Mesendoderm (in vitro differentiated cells): ENCODE results near the gene JMJD1C.
A peak's percentile ranks its signal among the peaks of the same experiment; 100 is the strongest.

Experiments used
- DNase-seq: peaks from one replicate; pipeline ENCODE4 v3.0.0; 2013
- H2AK5ac ChIP-seq: 2 replicates; pipeline ENCODE4 v1.6.1; 2013; ENCODE audit warnings: low read length, inconsistent platforms
- H2BK120ac ChIP-seq: 2 replicates; pipeline ENCODE4 v1.6.1; 2013; ENCODE audit warnings: low read depth, mild to moderate bottlenecking, low read length, moderate library complexity, mixed read lengths
- H2BK15ac ChIP-seq: replicated peaks from 2 replicates; pipeline ENCODE4 v1.6.1; 2013; ENCODE audit warnings: low read depth, mild to moderate bottlenecking, moderate library complexity
- H2BK5ac ChIP-seq: 2 replicates; pipeline ENCODE4 v1.6.1; 2013; ENCODE audit warnings: low read length, inconsistent platforms
- H3K18ac ChIP-seq: 2 replicates; pipeline ENCODE4 v1.6.1; 2013; ENCODE audit warnings: mild to moderate bottlenecking, low read length, mixed read lengths
- H3K23ac ChIP-seq: one replicate; pipeline ENCODE4 v1.6.1; 2013; ENCODE audit warnings: low read length
- H3K27ac ChIP-seq: 2 replicates; pipeline ENCODE4 v1.5.1; 2013; ENCODE audit warnings: low read depth, mild to moderate bottlenecking, inconsistent platforms, low read length, moderate library complexity
- H3K27me3 ChIP-seq: 2 replicates; pipeline ENCODE4 v1.6.1; 2013; ENCODE audit warnings: low read length, control low read depth, mild to moderate bottlenecking, inconsistent platforms; ENCODE audit not compliant: insufficient read depth, poor library complexity
- H3K36me3 ChIP-seq: 2 replicates; pipeline ENCODE4 v1.6.1; 2013; ENCODE audit warnings: low read length, inconsistent platforms; ENCODE audit not compliant: control insufficient read depth, insufficient read depth
- H3K4ac ChIP-seq: one replicate; pipeline ENCODE4 v1.6.1; 2013; ENCODE audit warnings: low read depth, mild to moderate bottlenecking, low read length, moderate library complexity
- H3K4me1 ChIP-seq: 2 replicates; pipeline ENCODE4 v1.6.1; 2013; ENCODE audit warnings: low read depth, low read length, inconsistent platforms; ENCODE audit not compliant: control insufficient read depth
- H3K4me2 ChIP-seq: 2 replicates; pipeline ENCODE4 v1.6.1; 2013; ENCODE audit warnings: low read length
- H3K4me3 ChIP-seq: 2 replicates; pipeline ENCODE4 v1.5.1; 2013; ENCODE audit warnings: mild to moderate bottlenecking, low read length
- H3K56ac ChIP-seq: one replicate; pipeline ENCODE4 v1.6.1; 2013; ENCODE audit warnings: low read length
- H3K79me1 ChIP-seq: 2 replicates; pipeline ENCODE4 v1.6.1; 2013; ENCODE audit warnings: low read length, inconsistent platforms
- H3K79me2 ChIP-seq: 2 replicates; pipeline ENCODE4 v1.6.1; 2013; ENCODE audit warnings: mild to moderate bottlenecking, low read length; ENCODE audit not compliant: control insufficient read depth, insufficient read depth
- H3K9ac ChIP-seq: 2 replicates; pipeline ENCODE4 v1.6.1; 2013; ENCODE audit warnings: low read length, inconsistent platforms
- H4K5ac ChIP-seq: one replicate; pipeline ENCODE4 v1.6.1; 2013; ENCODE audit warnings: low read length
- H4K8ac ChIP-seq: one replicate; pipeline ENCODE4 v1.6.1; 2013; ENCODE audit warnings: low read depth, mild to moderate bottlenecking, control low read depth, low read length, moderate library complexity
- WGBS: extraction: QIAGEN DNeasy Blood & Tissue Kit; methylation state at CpG from one replicate; pipeline ENCODE4 v1.1.7; 2013; ENCODE audit warnings: low lambda C conversion rate, missing lambda C conversion rate; ENCODE audit not compliant: insufficient coverage; ENCODE audit errors: extremely low coverage; 5-methylcytosine and 5-hydroxymethylcytosine counted together

JMJD1C gene

DNA sequence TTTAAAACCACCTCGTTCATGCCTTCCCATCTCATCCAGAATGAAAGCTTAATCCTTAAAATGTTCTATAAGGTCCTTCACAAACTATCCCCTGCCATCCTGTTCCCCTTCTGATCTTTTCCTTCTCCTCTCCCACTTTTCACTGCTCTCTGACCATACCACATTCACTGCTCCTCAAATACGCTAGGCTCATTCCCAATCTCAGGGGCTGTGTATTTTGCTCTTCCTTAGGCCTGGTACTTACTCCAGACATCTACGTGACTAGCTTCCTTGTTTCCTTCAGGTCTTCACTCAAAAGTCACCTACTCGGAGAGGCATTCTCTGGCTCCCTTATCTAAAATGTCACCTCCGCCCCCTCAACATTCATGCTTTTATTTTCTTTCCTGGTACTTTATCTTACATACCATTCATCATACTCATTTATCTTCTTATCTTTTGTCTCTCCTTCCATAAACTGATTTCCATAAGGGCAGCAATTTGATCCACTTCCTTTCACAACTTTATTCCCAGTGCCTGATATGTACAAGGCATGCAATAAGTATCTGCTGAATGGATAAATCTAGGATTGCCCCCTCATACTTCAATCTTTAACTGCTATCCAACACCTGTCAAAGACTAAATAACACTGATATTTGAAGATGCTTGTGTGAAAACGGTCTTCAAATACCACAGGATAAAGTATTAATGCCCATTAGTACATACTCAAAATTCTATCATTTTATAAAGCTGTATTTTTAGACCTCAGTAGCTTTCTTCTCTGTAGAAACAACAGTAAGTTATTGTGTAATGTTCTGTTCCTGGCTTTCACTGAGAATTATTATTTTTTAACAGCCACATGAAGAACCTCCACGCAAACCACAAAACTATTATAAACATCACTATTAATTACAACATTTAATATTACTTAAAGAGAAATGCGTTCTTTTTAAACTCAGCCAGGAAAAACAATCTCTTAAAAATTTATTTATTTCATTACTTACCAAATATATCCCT is 27.0 kb downstream of the JMJD1C start:
- peak overlapping the region; percentile 95 for H2BK5ac ChIP-seq
- peak overlapping the region; percentile 31 for H2AK5ac ChIP-seq
- no peaks in the 10 kb centered on the region for H3K36me3 ChIP-seq
- H4K8ac ChIP-seq = peak overlapping the region; percentile 56
- peak overlapping the region; percentile 85 for H3K27ac ChIP-seq
- peak overlapping the region; percentile 19 for H2BK15ac ChIP-seq
- H3K4me2 ChIP-seq = peak overlapping the region; percentile 3
- DNase-seq = peak; percentile 95
- no peaks in the 10 kb centered on the region for H3K79me1 ChIP-seq
- H3K79me2 ChIP-seq = peaks cover 50% of the 10 kb centered on the region
- H3K18ac ChIP-seq = peak overlapping the region; percentile 62
- peak overlapping the region; percentile 48 for H3K9ac ChIP-seq
- H4K5ac ChIP-seq = no peak overlapping the region
- WGBS = 100% methylated on average over 3 of the region's 8 CpGs
- H3K56ac ChIP-seq = peak overlapping the region; percentile 82
- H3K23ac ChIP-seq = no peak overlapping the region
- peaks cover 24% of the 10 kb centered on the region for H3K4me1 ChIP-seq
- H3K4me3 ChIP-seq = no peak overlapping the region
- H3K27me3 ChIP-seq = no peaks in the 10 kb centered on the region
- H3K4ac ChIP-seq = peak overlapping the region; percentile 58
- H2BK120ac ChIP-seq = peak overlapping the region; percentile 8

DNA sequence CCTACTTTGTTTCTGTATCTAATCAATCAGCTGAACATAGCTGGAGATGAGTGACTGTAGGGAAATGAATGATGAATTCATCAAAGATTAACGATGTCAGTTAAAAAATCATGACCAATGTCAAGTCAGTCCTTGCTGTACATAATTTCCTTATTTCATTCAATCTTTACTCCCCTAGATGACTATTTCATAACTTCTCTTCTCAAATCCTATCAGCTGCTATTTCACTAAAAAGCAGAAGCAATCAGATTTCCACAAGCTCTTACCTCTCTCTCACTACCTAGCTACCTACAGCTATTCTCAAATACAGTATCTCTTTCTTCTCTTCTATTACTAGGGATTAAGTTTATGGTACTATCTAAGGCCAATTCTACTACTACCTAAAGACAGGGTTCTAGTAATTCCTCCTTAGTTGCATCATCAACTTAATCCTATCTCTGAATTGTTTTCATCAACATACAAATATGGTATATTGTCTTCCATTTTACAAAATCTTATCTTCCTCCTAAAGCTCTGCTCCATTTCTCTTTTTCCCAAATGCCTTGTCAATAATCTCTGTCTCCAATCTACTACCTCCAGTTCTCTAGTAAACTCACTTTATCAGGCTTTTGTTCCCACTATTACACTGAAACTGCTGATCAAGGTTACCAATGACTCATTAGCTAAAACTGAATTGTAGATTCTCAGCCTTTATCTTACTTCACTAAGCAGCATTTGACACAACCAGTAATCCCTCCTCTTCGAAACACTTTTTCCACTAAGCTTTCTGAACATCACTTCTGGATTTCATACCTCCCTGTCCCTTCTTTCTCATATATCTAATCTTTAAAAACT is 28.4 kb downstream of the JMJD1C start:
- Histone ChIP-seq H3K4me1 (peaks cover 25% of the 10 kb centered on the region), H3K4me3 (no peak overlapping the region), H3K27me3 (no peaks in the 10 kb centered on the region), H2BK15ac (no peak overlapping the region), H3K23ac (no peak overlapping the region), H3K4me2 (no peak overlapping the region), H3K9ac (no peak overlapping the region), H3K79me1 (peaks cover under 1% of the 10 kb centered on the region), H3K36me3 (no peaks in the 10 kb centered on the region), H3K18ac (peak overlapping the region; percentile 51), H3K4ac (no peak overlapping the region), H2BK120ac (no peak overlapping the region), H3K27ac (no peak overlapping the region), H2AK5ac (no peak overlapping the region), H3K56ac (peak overlapping the region; percentile 45), H4K8ac (no peak overlapping the region), H3K79me2 (peaks cover 46% of the 10 kb centered on the region), H2BK5ac (no peak overlapping the region), H4K5ac (no peak overlapping the region)
- no CpG with 5 or more reads among the region's 2 CpGs for WGBS
- peak; percentile 79 for DNase-seq

GRCh38 chr10:63436225-63436624 is 29.6 kb downstream of the JMJD1C start:
- whole genome bisulfite sequencing = 100% methylated on average over 1 of the region's 1 CpG
- Histone ChIP-seq H3K36me3 (no peaks in the 10 kb centered on the region), H2BK120ac (no peak overlapping the region), H3K4ac (no peak overlapping the region), H3K18ac (no peak overlapping the region), H4K5ac (no peak overlapping the region), H3K27me3 (no peaks in the 10 kb centered on the region), H3K4me2 (no peak overlapping the region), H3K4me1 (peaks cover 26% of the 10 kb centered on the region), H3K23ac (no peak overlapping the region), H4K8ac (no peak overlapping the region), H2BK5ac (peak overlapping the region; percentile 23), H3K79me2 (peaks cover 50% of the 10 kb centered on the region), H3K56ac (peak overlapping the region; percentile 66), H3K4me3 (no peak overlapping the region), H2BK15ac (no peak overlapping the region), H3K9ac (no peak overlapping the region), H3K79me1 (peaks cover 2% of the 10 kb centered on the region), H2AK5ac (no peak overlapping the region), H3K27ac (no peak overlapping the region)
- peak; percentile 40 for DNase-seq

DNA sequence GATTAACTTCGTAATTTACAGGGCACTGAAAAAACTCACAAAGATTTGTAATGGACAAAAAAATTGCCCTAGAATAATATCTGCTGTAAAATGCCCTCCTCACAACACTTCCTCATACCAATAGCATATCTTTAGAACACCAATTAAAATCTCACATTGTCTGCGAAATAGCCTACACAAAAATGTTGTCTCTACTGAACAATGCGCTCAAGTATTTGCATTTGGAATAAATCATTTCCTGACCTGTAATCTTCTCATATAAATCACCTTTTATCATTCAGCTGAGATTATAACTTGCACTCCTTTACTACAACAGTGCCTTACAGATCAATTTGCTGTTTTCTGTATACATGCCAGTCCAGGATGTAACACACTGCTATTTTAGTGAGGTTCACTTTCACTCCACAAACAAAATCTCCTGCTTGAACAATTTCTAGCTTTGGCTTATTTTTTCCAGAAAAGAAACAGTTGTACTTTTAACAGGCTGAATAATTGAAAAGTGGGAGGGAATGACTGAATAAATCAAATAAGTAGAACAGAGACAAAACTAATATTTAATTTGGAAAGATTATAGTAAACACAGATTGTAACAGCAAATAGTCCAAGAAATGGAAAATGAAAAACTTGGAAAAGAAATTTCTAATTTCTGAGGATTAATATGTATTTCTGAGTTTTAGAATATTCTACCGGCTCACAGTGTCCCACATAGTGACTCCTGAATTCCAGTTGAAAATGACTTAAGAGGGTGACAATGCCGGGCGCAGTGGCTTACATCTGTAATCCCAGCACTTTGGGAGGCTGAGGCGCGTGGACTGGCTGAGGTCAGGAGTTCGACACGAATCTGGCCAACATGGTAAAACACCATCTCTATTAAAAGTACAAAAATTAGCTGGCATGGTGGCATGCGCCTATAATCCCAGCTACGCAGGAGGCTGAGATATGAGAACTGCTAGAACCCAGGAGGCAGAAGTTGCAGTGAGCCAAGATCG is 30.6 kb downstream of the JMJD1C start:
- Histone ChIP-seq H3K4me2 (no peak overlapping the region), H3K27me3 (no peaks in the 10 kb centered on the region), H2BK15ac (no peak overlapping the region), H4K8ac (no peak overlapping the region), H4K5ac (no peak overlapping the region), H3K36me3 (no peaks in the 10 kb centered on the region), H3K23ac (no peak overlapping the region), H2BK5ac (no peak overlapping the region), H2BK120ac (no peak overlapping the region), H3K56ac (peak overlapping the region; percentile 71), H2AK5ac (no peak overlapping the region), H3K79me2 (peaks cover 47% of the 10 kb centered on the region), H3K18ac (peak overlapping the region; percentile 13), H3K4me1 (peaks cover 29% of the 10 kb centered on the region), H3K9ac (peak overlapping the region; percentile 34), H3K27ac (no peak overlapping the region), H3K4ac (no peak overlapping the region), H3K79me1 (peaks cover 5% of the 10 kb centered on the region), H3K4me3 (no peak overlapping the region)
- peak; percentile 50 for DNase-seq
- WGBS = no CpG with 5 or more reads among the region's 13 CpGs
